Smooth muscle cell (in vitro differentiated cells): ENCODE results near the gene KIF3A. TPM values are rescaled to one million over a fixed set of nuclear protein-coding genes. Genes with fewer than 3 reads are reported as not detected.

Experiments
- DNase-seq: peaks from one replicate; lab custom pipeline; 2025; ENCODE audit not compliant: unreplicated experiment; lab: John Stamatoyannopoulos, UW
- H2AFZ ChIP-seq: fragments of 200-600 bp; sonication (generic); 2 replicates; pipeline ENCODE4 v1.6.0; 2016; ENCODE audit warnings: antibody characterized with exemption, low read depth, mild to moderate bottlenecking
- H3F3A ChIP-seq: fragments of 200-600 bp; sonication (generic); 2 replicates; pipeline ENCODE4 v1.6.0; 2017; ENCODE audit warnings: antibody characterized with exemption, low read depth
- H3K27ac ChIP-seq: fragments of 200-600 bp; sonication (generic); 2 replicates; pipeline ENCODE4 v1.5.1; 2016; ENCODE audit warnings: low read depth, mild to moderate bottlenecking
- H3K27me3 ChIP-seq: fragments of 200-600 bp; sonication (generic); 2 replicates; pipeline ENCODE4 v1.6.1; 2016; ENCODE audit warnings: low read depth, mild to moderate bottlenecking
- H3K36me3 ChIP-seq: fragments of 200-600 bp; sonication (generic); 2 replicates; pipeline ENCODE4 v1.5.1; 2016; ENCODE audit warnings: low read depth
- H3K4me1 ChIP-seq: fragments of 200-600 bp; sonication (generic); 2 replicates; pipeline ENCODE4 v1.5.1; 2016; ENCODE audit warnings: low read depth
- H3K4me2 ChIP-seq: fragments of 200-600 bp; sonication (generic); 2 replicates; pipeline ENCODE4 v1.6.0; 2016; ENCODE audit warnings: mild to moderate bottlenecking
- H3K4me3 ChIP-seq: fragments of 200-600 bp; sonication (generic); 2 replicates; pipeline ENCODE4 v1.5.1; 2016; ENCODE audit warnings: mild to moderate bottlenecking
- H3K79me2 ChIP-seq: fragments of 200-600 bp; sonication (generic); 2 replicates; pipeline ENCODE4 v1.6.0; 2016; ENCODE audit warnings: low read depth, mild to moderate bottlenecking
- H3K9ac ChIP-seq: fragments of 200-600 bp; sonication (generic); 2 replicates; pipeline ENCODE4 v1.6.0; 2016; ENCODE audit warnings: low read depth
- H3K9me3 ChIP-seq: fragments of 200-600 bp; sonication (generic); replicated peaks from 2 replicates; pipeline ENCODE4 v1.5.1; 2016; ENCODE audit warnings: low read depth
- H4K20me1 ChIP-seq: fragments of 200-600 bp; sonication (generic); 2 replicates; pipeline ENCODE4 v1.6.0; 2016; ENCODE audit warnings: low read depth
- WGBS: methylation state at CpG from one replicate; pipeline ENCODE4 v1.1.7; 2016; ENCODE audit warnings: low lambda C conversion rate; 5-methylcytosine and 5-hydroxymethylcytosine counted together
- polyA plus RNA-seq: library from polyadenylated mRNA; unstranded; fragments of >200 nt; fragmentation: Nextera tagmentation; extraction: Ambion mirVana; gene quantifications from 2 replicates; pipeline ENCODE4 v1.2.1, GENCODE V29; 2016
- total RNA-seq: library from RNA; depleted of rRNA; stranded (reverse); fragments of >200 nt; gene quantifications from 2 replicates; pipeline ENCODE4 v1.2.3, GENCODE V29; 2014
- TF ChIP-seq, protein P1 (sequence below): fragments of 200-600 bp; sonication (generic); IDR thresholded peaks from 2 replicates; pipeline ENCODE4 v1.5.1; 2017; ENCODE audit warnings: borderline replicate concordance, mild to moderate bottlenecking, antibody characterized with exemption; ENCODE audit not compliant: insufficient read depth, poor library complexity, severe bottlenecking

Gene KIF3A
- total and polyA plus RNA-seq, 2 experiments from 2014 or later: 12.6 to 21.4 TPM

DNA sequence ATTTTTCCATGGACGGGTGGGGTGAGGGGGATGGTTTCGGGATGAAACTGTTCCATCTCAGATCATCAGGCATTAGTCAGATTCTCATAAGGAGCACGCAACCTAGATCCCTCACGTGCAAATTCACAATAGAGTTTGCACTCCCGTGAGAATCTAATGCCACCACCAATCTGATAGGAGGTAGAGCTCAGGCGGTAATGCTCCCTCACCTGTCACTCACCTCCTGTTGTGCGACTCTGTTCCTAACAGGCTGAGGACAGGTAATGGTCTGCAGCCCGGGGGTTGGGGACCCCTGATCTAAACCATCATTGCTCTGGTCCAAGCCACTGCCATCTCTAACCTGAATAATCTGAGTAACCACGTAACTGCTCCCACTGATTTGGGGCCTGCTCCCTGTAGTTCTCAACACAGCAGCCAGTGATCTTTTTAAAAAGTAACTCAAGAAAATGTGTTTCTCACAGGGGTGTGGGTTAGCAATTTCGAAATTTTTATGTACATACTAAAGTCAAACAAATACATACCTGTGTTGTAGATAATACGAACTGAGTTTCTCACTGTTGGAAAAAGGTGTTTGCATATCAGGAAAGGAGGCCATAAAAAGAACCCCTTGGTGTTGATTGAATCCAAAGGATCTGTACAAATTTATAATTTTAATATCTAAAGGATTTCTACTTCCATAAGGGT, 90.6 kb downstream of the KIF3A start:
- Histone ChIP-seq H3K4me2 (no peak overlapping the region), H3F3A (no peaks in the 10 kb centered on the region), H3K9me3 (peaks cover 7% of the 10 kb centered on the region), H3K36me3 (peaks cover 3% of the 10 kb centered on the region), H4K20me1 (no peaks in the 10 kb centered on the region), H3K4me3 (no peak overlapping the region), H3K9ac (no peak overlapping the region), H3K27me3 (no peaks in the 10 kb centered on the region), H3K79me2 (no peaks in the 10 kb centered on the region), H2AFZ (no peak overlapping the region), H3K27ac (no peak overlapping the region), H3K4me1 (no peaks in the 10 kb centered on the region)
- TF ChIP-seq, protein P1, sequence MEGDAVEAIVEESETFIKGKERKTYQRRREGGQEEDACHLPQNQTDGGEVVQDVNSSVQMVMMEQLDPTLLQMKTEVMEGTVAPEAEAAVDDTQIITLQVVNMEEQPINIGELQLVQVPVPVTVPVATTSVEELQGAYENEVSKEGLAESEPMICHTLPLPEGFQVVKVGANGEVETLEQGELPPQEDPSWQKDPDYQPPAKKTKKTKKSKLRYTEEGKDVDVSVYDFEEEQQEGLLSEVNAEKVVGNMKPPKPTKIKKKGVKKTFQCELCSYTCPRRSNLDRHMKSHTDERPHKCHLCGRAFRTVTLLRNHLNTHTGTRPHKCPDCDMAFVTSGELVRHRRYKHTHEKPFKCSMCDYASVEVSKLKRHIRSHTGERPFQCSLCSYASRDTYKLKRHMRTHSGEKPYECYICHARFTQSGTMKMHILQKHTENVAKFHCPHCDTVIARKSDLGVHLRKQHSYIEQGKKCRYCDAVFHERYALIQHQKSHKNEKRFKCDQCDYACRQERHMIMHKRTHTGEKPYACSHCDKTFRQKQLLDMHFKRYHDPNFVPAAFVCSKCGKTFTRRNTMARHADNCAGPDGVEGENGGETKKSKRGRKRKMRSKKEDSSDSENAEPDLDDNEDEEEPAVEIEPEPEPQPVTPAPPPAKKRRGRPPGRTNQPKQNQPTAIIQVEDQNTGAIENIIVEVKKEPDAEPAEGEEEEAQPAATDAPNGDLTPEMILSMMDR: no peak
- no peak for DNase-seq
- WGBS: 96% methylated on average over 11 of the region's 11 CpGs

DNA sequence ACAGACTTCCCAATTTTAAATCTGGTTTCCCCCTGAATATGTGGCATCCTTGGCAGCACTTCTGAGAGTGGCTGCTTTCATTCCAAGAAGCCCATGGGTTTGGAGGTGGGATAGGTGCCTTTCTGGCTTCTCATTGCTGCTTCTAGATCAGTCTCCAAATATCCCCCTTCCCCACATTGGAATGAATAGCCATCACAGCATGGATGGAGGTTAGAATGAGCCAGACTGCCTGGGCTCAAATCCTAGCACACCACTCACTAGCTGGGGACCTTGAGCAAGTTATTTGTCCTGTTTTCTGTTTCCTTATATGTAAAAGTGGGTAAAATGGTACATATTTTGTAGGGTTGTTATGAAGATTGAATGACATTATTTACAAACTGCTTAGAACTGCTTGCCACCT, 93.2 kb downstream of the KIF3A start:
- peaks cover 4% of the 10 kb centered on the region for H3K36me3 ChIP-seq
- TF ChIP-seq, protein P1: no peak

More for the DNA sequence above, 93.2 kb downstream of the KIF3A start:
- Histone ChIP-seq H3K27ac (no peak overlapping the region), H3F3A (no peaks in the 10 kb centered on the region), H3K4me1 (no peaks in the 10 kb centered on the region), H4K20me1 (no peaks in the 10 kb centered on the region), H3K27me3 (no peaks in the 10 kb centered on the region), H3K9ac (no peak overlapping the region), H2AFZ (no peak overlapping the region), H3K4me3 (no peak overlapping the region), H3K4me2 (no peak overlapping the region), H3K79me2 (no peaks in the 10 kb centered on the region), H3K9me3 (peaks cover 7% of the 10 kb centered on the region)
- no peak for DNase-seq

Other genes with a start within 250 kb of the KIF3A start
- 15.7 and 18.0 TPM in 2 replicates for gene IRF1, start 246.8 kb downstream of the KIF3A start, total RNA-seq
- gene IRF1, start 246.8 kb downstream of the KIF3A start, polyA plus RNA-seq: 19.1 and 25.5 TPM in 2 replicates
- gene IL5, start 194.0 kb downstream of the KIF3A start, total RNA-seq: not detected in 2 replicates
- not detected in 2 replicates for gene IL5, start 194.0 kb downstream of the KIF3A start, polyA plus RNA-seq
- 26.8 and 28.8 TPM in 2 replicates for gene RAD50, start 180.6 kb downstream of the KIF3A start, total RNA-seq
- gene RAD50, start 180.6 kb downstream of the KIF3A start, polyA plus RNA-seq: 19.9 and 26.1 TPM in 2 replicates
- gene IL13, start 79.4 kb downstream of the KIF3A start, total RNA-seq: 0.18 and 0.63 TPM in 2 replicates
- 0.70 TPM in 1 of 2 replicates, not detected in the other for gene IL13, start 79.4 kb downstream of the KIF3A start, polyA plus RNA-seq
- gene IL4, start 63.6 kb downstream of the KIF3A start, total RNA-seq: not detected in 2 replicates
- not detected in 2 replicates for gene IL4, start 63.6 kb downstream of the KIF3A start, polyA plus RNA-seq
- gene CCNI2, start 9.9 kb upstream of the KIF3A start, total RNA-seq: 0.36 and 0.81 TPM in 2 replicates
- 0.41 and 1.7 TPM in 2 replicates for gene CCNI2, start 9.9 kb upstream of the KIF3A start, polyA plus RNA-seq
- 68.1 and 71.5 TPM in 2 replicates for gene SEPTIN8, start 39.7 kb upstream of the KIF3A start, total RNA-seq
- gene SEPTIN8, start 39.7 kb upstream of the KIF3A start, polyA plus RNA-seq: 26.3 and 27.6 TPM in 2 replicates
- gene SOWAHA, start 75.8 kb upstream of the KIF3A start, total RNA-seq: 1.5 and 2.2 TPM in 2 replicates
- gene SOWAHA, start 75.8 kb upstream of the KIF3A start, polyA plus RNA-seq: 0.43 and 0.71 TPM in 2 replicates
- 3.0 and 12.0 TPM in 2 replicates for gene SHROOM1, start 93.1 kb upstream of the KIF3A start, total RNA-seq
- gene SHROOM1, start 93.1 kb upstream of the KIF3A start, polyA plus RNA-seq: 5.9 and 10.2 TPM in 2 replicates
- 1.9 and 2.3 TPM in 2 replicates for gene GDF9, start 128.9 kb upstream of the KIF3A start, total RNA-seq
- gene GDF9, start 128.9 kb upstream of the KIF3A start, polyA plus RNA-seq: 0.46 and 0.66 TPM in 2 replicates
- gene UQCRQ, start 129.1 kb upstream of the KIF3A start, total RNA-seq: 137 and 162 TPM in 2 replicates
- 1,065 and 1,128 TPM in 2 replicates for gene UQCRQ, start 129.1 kb upstream of the KIF3A start, polyA plus RNA-seq
- 0.27 and 0.45 TPM in 2 replicates for gene LEAP2, start 136.1 kb upstream of the KIF3A start, total RNA-seq
- gene LEAP2, start 136.1 kb upstream of the KIF3A start, polyA plus RNA-seq: 0.55 and 3.2 TPM in 2 replicates
- 137 TPM in 2 replicates for gene AFF4, start 226.1 kb upstream of the KIF3A start, total RNA-seq
- gene AFF4, start 226.1 kb upstream of the KIF3A start, polyA plus RNA-seq: 27.8 and 43.4 TPM in 2 replicates